K562 (cell line): ENCODE measurements around the gene MYL11. TPM values are rescaled to one million over a fixed set of nuclear protein-coding genes. Genes with fewer than 3 reads are reported as not detected.

Experiments used
- ATF1 ChIP-seq, 2 experiments: fragments of 450-650 bp in 1 of 2; IDR thresholded peaks; 2 replicates each; pipeline ENCODE4 v1.6.1; 2016; ENCODE audit warnings: missing compliant biosample characterization in 1 of 2, missing genetic modification characterization in 1 of 2
- BHLHE40 ChIP-seq: IDR thresholded peaks from 2 replicates; pipeline ENCODE4 v1.6.1; 2011; ENCODE audit warnings: low read length, improper control_type of control experiment
- COPS2 ChIP-seq: fragments of 450-650 bp; conservative IDR thresholded peaks from 2 replicates; pipeline ENCODE4 v1.6.1; 2016; ENCODE audit warnings: mild to moderate bottlenecking, moderate library complexity
- CTBP1 ChIP-seq: fragments of 450-650 bp; IDR thresholded peaks from 2 replicates; pipeline ENCODE4 v1.6.1; 2016; ENCODE audit warnings: borderline replicate concordance
- DPF2 ChIP-seq: fragments of 450-650 bp; IDR thresholded peaks from 2 replicates; pipeline ENCODE4 v1.6.1; 2016
- HCFC1 ChIP-seq: IDR thresholded peaks from 2 replicates; pipeline ENCODE4 v1.6.1; 2012; ENCODE audit warnings: low read depth, low read length, improper control_type of control experiment
- MAFK ChIP-seq: IDR thresholded peaks from 2 replicates; pipeline ENCODE4 v1.6.1; 2011; ENCODE audit warnings: low read length, improper control_type of control experiment
- MED1 ChIP-seq: sonication (generic); formaldehyde crosslinking; IDR thresholded peaks from 2 replicates; pipeline ENCODE4 v1.8.1; 2023; ENCODE audit warnings: missing genetic modification reagents, borderline replicate concordance
- NFE2L1 ChIP-seq: fragments of 450-650 bp; IDR thresholded peaks from 2 replicates; pipeline ENCODE4 v1.6.1; 2016; ENCODE audit warnings: missing genetic modification characterization, low read depth, mild to moderate bottlenecking, missing compliant biosample characterization, moderate library complexity, borderline replicate concordance
- NFIC ChIP-seq: fragments of 450-650 bp; IDR thresholded peaks from 2 replicates; pipeline ENCODE4 v1.6.1; 2017; ENCODE audit warnings: mild to moderate bottlenecking, inconsistent platforms
- NONO ChIP-seq, 2 experiments: fragments of 200-400 bp in 1 of 2; fragments of 450-650 bp in 1 of 2; formaldehyde crosslinking in 1 of 2; IDR thresholded peaks; 2 replicates each; pipeline ENCODE4 v1.6.1; 2017; ENCODE audit warnings: low read depth in 2 of 2, mild to moderate bottlenecking in 2 of 2, moderate library complexity in 2 of 2, low read length in 1 of 2
- PRPF4 ChIP-seq: fragments of 200-400 bp; formaldehyde crosslinking; IDR thresholded peaks from one replicate; pipeline ENCODE4 v1.6.1; 2017; ENCODE audit warnings: low read length, low read depth, mild to moderate bottlenecking; ENCODE audit not compliant: insufficient read depth, poor library complexity, severe bottlenecking
- PTRF ChIP-seq: fragments of 450-650 bp; IDR thresholded peaks from 2 replicates; pipeline ENCODE4 v1.6.1; 2016; ENCODE audit warnings: mild to moderate bottlenecking, missing genetic modification characterization, missing compliant biosample characterization
- RFX1 ChIP-seq: fragments of 450-650 bp; IDR thresholded peaks from 2 replicates; pipeline ENCODE4 v1.6.1; 2016; ENCODE audit warnings: mild to moderate bottlenecking, moderate library complexity
- SUPT5H ChIP-seq: fragments of 450-650 bp; IDR thresholded peaks from 2 replicates; pipeline ENCODE4 v1.6.1; 2016
- TAL1 ChIP-seq: fragments of 450-650 bp; IDR thresholded peaks from 2 replicates; pipeline ENCODE4 v1.6.1; 2016; ENCODE audit warnings: mild to moderate bottlenecking
- ZBTB17 ChIP-seq: fragments of 450-650 bp; formaldehyde crosslinking; IDR thresholded peaks from 2 replicates; pipeline ENCODE4 v1.4.0; 2020; ENCODE audit warnings: mild to moderate bottlenecking
- ZNF24 ChIP-seq: fragments of 450-650 bp; IDR thresholded peaks from 2 replicates; pipeline ENCODE4 v1.6.1; 2016
- ZNF347 ChIP-seq: fragments of 450-650 bp; formaldehyde crosslinking; IDR thresholded peaks from 2 replicates; pipeline ENCODE4 v1.4.0; 2020; ENCODE audit warnings: low read depth, mild to moderate bottlenecking, moderate library complexity
- ZNF431 ChIP-seq: sonication (generic); formaldehyde crosslinking; IDR thresholded peaks from 2 replicates; pipeline ENCODE4 v1.8.0; 2022; ENCODE audit warnings: mild to moderate bottlenecking, missing genetic modification reagents
- ZNF76 ChIP-seq: fragments of 250-450 bp; sonication (Bioruptor Pico); IDR thresholded peaks from 2 replicates; pipeline ENCODE4 v1.4.0; 2020; ENCODE audit warnings: mild to moderate bottlenecking, moderate library complexity, borderline replicate concordance
- polyA plus RNA-seq, 8 experiments: library from polyadenylated mRNA; depleted of rRNA in 4 of 8; stranded (reverse) in 5 of 8; unstranded in 3 of 8; fragments of >200 nt; fragmentation: Nextera tagmentation in 2 of 8; fragmentation: Illumina TruSeq in 1 of 8; extraction: Ambion mirVana in 2 of 8; extraction: Trizol in 1 of 8; gene quantifications; 2 replicates each; pipeline versions ENCODE4 v1.2.1 to v1.2.3, GENCODE V29; 2011 to 2014; ENCODE audit warnings: inconsistent platforms in 1 of 8, missing spikeins in 1 of 8
- total RNA-seq, 7 experiments: library from RNA; depleted of rRNA in 6 of 7; stranded (reverse); fragments of >200 nt in 6 of 7; fragmentation: Illumina TruSeq in 2 of 7; extraction: Trizol in 2 of 7; gene quantifications; 2 replicates each; pipeline versions ENCODE4 v1.2.1 to v1.2.3, GENCODE V29; 2011 to 2021; ENCODE audit warnings: low replicate concordance in 1 of 7
- TF ChIP-seq, protein P1 (sequence below): fragments of 450-650 bp; formaldehyde crosslinking; conservative IDR thresholded peaks from 2 replicates; pipeline ENCODE4 v1.4.0; 2022; ENCODE audit warnings: mild to moderate bottlenecking, missing genetic modification characterization
- TF ChIP-seq, protein P2 (sequence below): sonication (generic); formaldehyde crosslinking; IDR thresholded peaks from 2 replicates; pipeline ENCODE4 v1.8.1; 2022; ENCODE audit warnings: missing genetic modification reagents
- TF ChIP-seq, protein P3 (sequence below): fragments of 450-650 bp; IDR thresholded peaks from 2 replicates; pipeline ENCODE4 v1.7.0; 2016; ENCODE audit warnings: borderline replicate concordance
- TF ChIP-seq, protein P4 (sequence below), 2 experiments: fragments of 450-650 bp; IDR thresholded peaks; 2 replicates each; pipeline ENCODE4 v1.6.1; 2016

Gene MYL11
- total and polyA plus RNA-seq, 9 of the 15 experiments (the other 6 are each of a cell fraction or from before 2014, with no cell fraction given) = 0.31 to 1.5 (median 0.73) TPM; not detected in 4

DNA sequence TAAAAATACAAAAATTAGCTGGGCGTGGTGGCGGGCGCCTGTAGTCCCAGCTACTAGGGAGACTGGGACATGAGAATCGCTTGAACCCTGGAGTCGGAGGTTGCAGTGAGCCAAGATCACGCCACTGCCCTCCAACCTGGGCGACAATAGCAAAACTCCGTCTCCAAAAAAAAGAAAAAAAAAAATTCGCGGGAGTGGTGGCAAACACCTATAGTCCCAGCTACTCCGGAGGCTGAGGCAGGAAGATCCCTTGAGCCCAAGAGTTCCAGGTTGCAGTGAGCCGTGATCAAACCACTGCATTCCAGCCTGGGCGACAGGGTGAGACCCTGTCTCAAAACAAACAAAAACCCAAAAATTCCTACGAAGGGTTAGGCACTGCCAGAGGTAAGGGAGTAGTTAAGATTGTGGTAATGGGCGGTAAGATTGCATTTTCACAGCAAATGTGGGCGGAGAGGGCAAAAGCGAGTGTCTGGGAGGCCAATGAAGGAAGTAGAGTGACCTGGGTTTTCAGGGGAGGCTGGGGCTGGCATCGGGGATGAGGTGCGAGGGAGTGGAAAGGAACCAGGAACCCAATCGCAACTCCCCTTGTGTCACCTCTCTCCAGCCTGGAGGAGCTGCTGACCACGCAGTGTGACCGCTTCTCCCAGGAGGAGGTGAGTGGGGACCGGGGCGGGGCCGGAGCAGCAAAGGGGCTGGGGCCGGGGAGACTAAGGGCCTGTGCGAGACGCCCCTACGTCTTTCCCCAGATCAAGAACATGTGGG is 2.6 kb downstream of the MYL11 start (continued):
- TF ChIP-seq, protein P1, sequence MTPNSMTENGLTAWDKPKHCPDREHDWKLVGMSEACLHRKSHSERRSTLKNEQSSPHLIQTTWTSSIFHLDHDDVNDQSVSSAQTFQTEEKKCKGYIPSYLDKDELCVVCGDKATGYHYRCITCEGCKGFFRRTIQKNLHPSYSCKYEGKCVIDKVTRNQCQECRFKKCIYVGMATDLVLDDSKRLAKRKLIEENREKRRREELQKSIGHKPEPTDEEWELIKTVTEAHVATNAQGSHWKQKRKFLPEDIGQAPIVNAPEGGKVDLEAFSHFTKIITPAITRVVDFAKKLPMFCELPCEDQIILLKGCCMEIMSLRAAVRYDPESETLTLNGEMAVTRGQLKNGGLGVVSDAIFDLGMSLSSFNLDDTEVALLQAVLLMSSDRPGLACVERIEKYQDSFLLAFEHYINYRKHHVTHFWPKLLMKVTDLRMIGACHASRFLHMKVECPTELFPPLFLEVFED (CRISPR knock-in tag) = no peak
- TF ChIP-seq ZNF24 (no peak), PRPF4 (no peak), BHLHE40 (no peak), PTRF (no peak), NFIC (0 out of 2 replicates have a peak, but pooled peaks have one; percentile 47), MAFK (no peak), NFE2L1 (tag) (no peak), ZNF76 (CRISPR knock-in tag) (no peak), DPF2 (peak; percentile 32; the same call in 1 of the 2 replicates), COPS2 (no peak), HCFC1 (no peak), ZBTB17 (CRISPR knock-in tag) (no peak), CTBP1 (no peak), ZNF431 (CRISPR knock-in tag) (no peak), TAL1 (no peak), ZNF347 (no peak), MED1 (CRISPR knock-in tag) (no peak), NONO (IDR thresholded peaks at IDR 0.05; ENCODE audit: low read depth in 2 of 2, low read length in 1 of 2) (no peak), ATF1 (CRISPR knock-in tag; IDR thresholded peaks at IDR 0.05) (no peak), ATF1 (tag; IDR thresholded peaks at IDR 0.05) (no peak), SUPT5H (0 out of 2 replicates have a peak, but pooled peaks have one; percentile 61), RFX1 (no peak)
- TF ChIP-seq, protein P2, sequence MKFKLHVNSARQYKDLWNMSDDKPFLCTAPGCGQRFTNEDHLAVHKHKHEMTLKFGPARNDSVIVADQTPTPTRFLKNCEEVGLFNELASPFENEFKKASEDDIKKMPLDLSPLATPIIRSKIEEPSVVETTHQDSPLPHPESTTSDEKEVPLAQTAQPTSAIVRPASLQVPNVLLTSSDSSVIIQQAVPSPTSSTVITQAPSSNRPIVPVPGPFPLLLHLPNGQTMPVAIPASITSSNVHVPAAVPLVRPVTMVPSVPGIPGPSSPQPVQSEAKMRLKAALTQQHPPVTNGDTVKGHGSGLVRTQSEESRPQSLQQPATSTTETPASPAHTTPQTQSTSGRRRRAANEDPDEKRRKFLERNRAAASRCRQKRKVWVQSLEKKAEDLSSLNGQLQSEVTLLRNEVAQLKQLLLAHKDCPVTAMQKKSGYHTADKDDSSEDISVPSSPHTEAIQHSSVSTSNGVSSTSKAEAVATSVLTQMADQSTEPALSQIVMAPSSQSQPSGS (CRISPR knock-in tag) = no peak
- TF ChIP-seq, protein P3, sequence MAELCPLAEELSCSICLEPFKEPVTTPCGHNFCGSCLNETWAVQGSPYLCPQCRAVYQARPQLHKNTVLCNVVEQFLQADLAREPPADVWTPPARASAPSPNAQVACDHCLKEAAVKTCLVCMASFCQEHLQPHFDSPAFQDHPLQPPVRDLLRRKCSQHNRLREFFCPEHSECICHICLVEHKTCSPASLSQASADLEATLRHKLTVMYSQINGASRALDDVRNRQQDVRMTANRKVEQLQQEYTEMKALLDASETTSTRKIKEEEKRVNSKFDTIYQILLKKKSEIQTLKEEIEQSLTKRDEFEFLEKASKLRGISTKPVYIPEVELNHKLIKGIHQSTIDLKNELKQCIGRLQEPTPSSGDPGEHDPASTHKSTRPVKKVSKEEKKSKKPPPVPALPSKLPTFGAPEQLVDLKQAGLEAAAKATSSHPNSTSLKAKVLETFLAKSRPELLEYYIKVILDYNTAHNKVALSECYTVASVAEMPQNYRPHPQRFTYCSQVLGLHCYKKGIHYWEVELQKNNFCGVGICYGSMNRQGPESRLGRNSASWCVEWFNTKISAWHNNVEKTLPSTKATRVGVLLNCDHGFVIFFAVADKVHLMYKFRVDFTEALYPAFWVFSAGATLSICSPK = no peak
- TF ChIP-seq, protein P4, sequence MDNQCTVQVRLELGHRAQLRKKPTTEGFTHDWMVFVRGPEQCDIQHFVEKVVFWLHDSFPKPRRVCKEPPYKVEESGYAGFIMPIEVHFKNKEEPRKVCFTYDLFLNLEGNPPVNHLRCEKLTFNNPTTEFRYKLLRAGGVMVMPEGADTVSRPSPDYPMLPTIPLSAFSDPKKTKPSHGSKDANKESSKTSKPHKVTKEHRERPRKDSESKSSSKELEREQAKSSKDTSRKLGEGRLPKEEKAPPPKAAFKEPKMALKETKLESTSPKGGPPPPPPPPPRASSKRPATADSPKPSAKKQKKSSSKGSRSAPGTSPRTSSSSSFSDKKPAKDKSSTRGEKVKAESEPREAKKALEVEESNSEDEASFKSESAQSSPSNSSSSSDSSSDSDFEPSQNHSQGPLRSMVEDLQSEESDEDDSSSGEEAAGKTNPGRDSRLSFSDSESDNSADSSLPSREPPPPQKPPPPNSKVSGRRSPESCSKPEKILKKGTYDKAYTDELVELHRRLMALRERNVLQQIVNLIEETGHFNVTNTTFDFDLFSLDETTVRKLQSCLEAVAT (IDR thresholded peaks at IDR 0.05) = peak in 1 of 2 experiments; percentile 29; a peak in 1 of 4 replicates
